Central memory CD8-positive, alpha-beta T cell (primary cell): ENCODE measurements around the gene MYO15A.

Experiments used
- ATAC-seq: fragments of 150-1000 bp; cut with Tn5 transposase; replicated peaks from 2 replicates; pipeline ENCODE4 v1.10.0; 2022; ENCODE audit warnings: mild to moderate bottlenecking, moderate FRiP score, moderate number of reproducible peaks; ENCODE audit not compliant: poor library complexity, severe bottlenecking; ENCODE audit errors: extremely low read depth
- DNase-seq, 2 donors: peaks; one replicate each; pipeline ENCODE4 v3.0.0; 2021; ENCODE audit warnings: low spot score in 2 of 2
- H3K27ac Mint-ChIP-seq: one replicate; pipeline ENCODE4 v1.8.0; 2022; ENCODE audit warnings: low read depth, mild to moderate bottlenecking, moderate library complexity, mixed read lengths
- H3K27me3 Mint-ChIP-seq: one replicate; pipeline ENCODE4 v1.8.0; 2022; ENCODE audit warnings: mixed read lengths
- H3K36me3 Mint-ChIP-seq: one replicate; pipeline ENCODE4 v1.8.0; 2022; ENCODE audit warnings: mild to moderate bottlenecking, moderate library complexity, mixed read lengths; ENCODE audit not compliant: insufficient read depth
- H3K4me1 Mint-ChIP-seq: one replicate; pipeline ENCODE4 v1.8.0; 2022; ENCODE audit warnings: mixed read lengths
- H3K4me3 Mint-ChIP-seq: one replicate; pipeline ENCODE4 v1.8.0; 2022; ENCODE audit warnings: mild to moderate bottlenecking, moderate library complexity, mixed read lengths
- H3K9me3 Mint-ChIP-seq: one replicate; pipeline ENCODE4 v1.8.0; 2022; ENCODE audit warnings: mixed read lengths

The MYO15A gene, protein sequence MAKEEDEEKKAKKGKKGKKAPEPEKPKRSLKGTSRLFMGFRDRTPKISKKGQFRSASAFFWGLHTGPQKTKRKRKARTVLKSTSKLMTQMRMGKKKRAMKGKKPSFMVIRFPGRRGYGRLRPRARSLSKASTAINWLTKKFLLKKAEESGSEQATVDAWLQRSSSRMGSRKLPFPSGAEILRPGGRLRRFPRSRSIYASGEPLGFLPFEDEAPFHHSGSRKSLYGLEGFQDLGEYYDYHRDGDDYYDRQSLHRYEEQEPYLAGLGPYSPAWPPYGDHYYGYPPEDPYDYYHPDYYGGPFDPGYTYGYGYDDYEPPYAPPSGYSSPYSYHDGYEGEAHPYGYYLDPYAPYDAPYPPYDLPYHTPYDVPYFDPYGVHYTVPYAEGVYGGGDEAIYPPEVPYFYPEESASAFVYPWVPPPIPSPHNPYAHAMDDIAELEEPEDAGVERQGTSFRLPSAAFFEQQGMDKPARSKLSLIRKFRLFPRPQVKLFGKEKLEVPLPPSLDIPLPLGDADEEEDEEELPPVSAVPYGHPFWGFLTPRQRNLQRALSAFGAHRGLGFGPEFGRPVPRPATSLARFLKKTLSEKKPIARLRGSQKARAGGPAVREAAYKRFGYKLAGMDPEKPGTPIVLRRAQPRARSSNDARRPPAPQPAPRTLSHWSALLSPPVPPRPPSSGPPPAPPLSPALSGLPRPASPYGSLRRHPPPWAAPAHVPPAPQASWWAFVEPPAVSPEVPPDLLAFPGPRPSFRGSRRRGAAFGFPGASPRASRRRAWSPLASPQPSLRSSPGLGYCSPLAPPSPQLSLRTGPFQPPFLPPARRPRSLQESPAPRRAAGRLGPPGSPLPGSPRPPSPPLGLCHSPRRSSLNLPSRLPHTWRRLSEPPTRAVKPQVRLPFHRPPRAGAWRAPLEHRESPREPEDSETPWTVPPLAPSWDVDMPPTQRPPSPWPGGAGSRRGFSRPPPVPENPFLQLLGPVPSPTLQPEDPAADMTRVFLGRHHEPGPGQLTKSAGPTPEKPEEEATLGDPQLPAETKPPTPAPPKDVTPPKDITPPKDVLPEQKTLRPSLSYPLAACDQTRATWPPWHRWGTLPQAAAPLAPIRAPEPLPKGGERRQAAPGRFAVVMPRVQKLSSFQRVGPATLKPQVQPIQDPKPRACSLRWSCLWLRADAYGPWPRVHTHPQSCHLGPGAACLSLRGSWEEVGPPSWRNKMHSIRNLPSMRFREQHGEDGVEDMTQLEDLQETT (N-terminal part only)

GRCh38 chr17:18108401-18109312 lies at the start of gene MYO15A:
Gene MYO15A (plus strand): TSS chr17:18108756. CDS start chr17:18118801, 10,045 bp downstream.
- H3K27me3 Mint-ChIP-seq: no peaks in the 10 kb centered on the region
- DNase-seq (no peak), ATAC-seq (no peak)
- peaks cover 7% of the 10 kb centered on the region for H3K36me3 Mint-ChIP-seq
- peak within 1 kb of the TSS; percentile 67 for H3K27ac Mint-ChIP-seq
- H3K9me3 Mint-ChIP-seq: no peaks in the 10 kb centered on the region
- H3K4me1 Mint-ChIP-seq: peaks cover 4% of the 10 kb centered on the region
- no peak within 1 kb of the TSS for H3K4me3 Mint-ChIP-seq

GRCh38 chr17:18059283-18059682 lies 49.3 kb upstream of the MYO15A start:
- no peaks in the 10 kb centered on the region for H3K27me3 Mint-ChIP-seq
- DNase-seq: no peak
- peaks cover 7% of the 10 kb centered on the region for H3K4me1 Mint-ChIP-seq
- H3K27ac Mint-ChIP-seq: no peak overlapping the region
- peaks cover 27% of the 10 kb centered on the region for H3K36me3 Mint-ChIP-seq
- no peaks in the 10 kb centered on the region for H3K9me3 Mint-ChIP-seq
- ATAC-seq: no peak
- no peak overlapping the region for H3K4me3 Mint-ChIP-seq

DNA sequence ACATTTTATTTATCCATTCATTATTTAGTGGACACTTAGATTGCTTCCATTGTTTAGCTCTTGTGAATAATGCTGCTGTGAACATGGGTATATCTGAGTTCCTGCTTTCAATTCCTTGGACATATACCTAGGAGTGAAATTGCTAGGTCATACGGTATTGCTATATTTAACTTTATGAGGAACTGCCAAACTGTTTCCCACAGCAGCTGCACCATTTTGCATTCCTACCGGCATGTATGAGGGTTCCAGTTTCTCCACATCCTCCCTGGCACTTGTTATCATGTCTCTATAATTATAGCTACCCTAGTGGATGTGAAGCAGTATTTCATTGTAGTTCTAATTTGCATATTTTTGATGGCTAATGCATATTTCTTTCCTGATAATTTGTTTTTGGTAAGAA lies 44.5 kb upstream of the MYO15A start:
- DNase-seq (no peak), ATAC-seq (no peak)
- H3K27me3 Mint-ChIP-seq: no peaks in the 10 kb centered on the region
- H3K36me3 Mint-ChIP-seq: peaks cover 24% of the 10 kb centered on the region
- no peak overlapping the region for H3K4me3 Mint-ChIP-seq
- no peaks in the 10 kb centered on the region for H3K9me3 Mint-ChIP-seq
- H3K27ac Mint-ChIP-seq: no peak overlapping the region
- H3K4me1 Mint-ChIP-seq: no peaks in the 10 kb centered on the region

DNA sequence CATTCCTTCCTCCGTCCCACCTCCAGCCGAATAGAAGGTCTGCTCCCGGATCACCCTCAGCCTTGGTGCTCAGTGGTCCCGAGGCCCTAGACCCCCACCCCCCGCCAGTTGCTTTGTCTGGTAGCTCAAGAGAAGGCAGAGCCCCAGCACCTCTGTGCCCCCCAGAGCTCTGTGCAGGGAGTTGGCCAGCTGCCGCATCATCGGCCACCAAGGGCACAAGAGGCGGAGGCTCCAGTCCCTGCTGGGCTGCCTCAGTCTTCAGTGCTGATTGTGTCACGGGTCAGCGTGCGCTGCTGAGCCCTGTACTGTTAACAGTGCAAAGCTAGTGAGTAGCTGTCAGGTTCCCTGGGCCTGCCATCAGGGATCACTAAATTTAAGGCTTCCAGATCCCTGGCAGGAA lies 43.0 kb upstream of the MYO15A start:
- H3K27me3 Mint-ChIP-seq: no peaks in the 10 kb centered on the region
- no peaks in the 10 kb centered on the region for H3K9me3 Mint-ChIP-seq
- DNase-seq: no peak
- no peak overlapping the region for H3K27ac Mint-ChIP-seq
- H3K4me1 Mint-ChIP-seq: no peaks in the 10 kb centered on the region
- no peak overlapping the region for H3K4me3 Mint-ChIP-seq
- no peak for ATAC-seq
- peaks cover 18% of the 10 kb centered on the region for H3K36me3 Mint-ChIP-seq

DNA sequence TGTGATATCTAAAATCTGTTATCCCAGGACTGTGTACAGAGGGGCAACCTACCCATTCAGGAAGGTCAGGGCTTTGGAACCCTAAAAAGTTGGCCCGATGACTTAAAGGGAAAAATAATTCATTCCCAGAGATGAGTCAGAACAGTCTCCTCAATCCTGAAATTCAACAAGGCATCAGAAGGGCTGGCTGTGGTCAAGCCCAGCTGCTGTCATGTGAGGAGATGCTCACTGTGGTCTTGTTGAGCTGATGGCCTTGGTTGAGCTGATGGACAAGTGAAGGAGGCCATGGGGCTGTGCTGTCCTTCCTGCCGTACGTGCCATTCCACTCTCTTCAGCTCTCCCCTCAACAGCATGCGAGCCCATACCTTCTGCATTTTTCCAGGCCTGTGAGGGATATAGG lies 41.7 kb upstream of the MYO15A start:
- ATAC-seq: no peak
- Mint-ChIP-seq H3K4me3 (no peak overlapping the region), H3K36me3 (peaks cover 15% of the 10 kb centered on the region), H3K4me1 (peaks cover 6% of the 10 kb centered on the region), H3K9me3 (no peaks in the 10 kb centered on the region), H3K27ac (no peak overlapping the region), H3K27me3 (no peaks in the 10 kb centered on the region)
- no peak for DNase-seq

GRCh38 chr17:18069101-18069500 lies 39.5 kb upstream of the MYO15A start:
- peaks cover 15% of the 10 kb centered on the region for H3K36me3 Mint-ChIP-seq
- DNase-seq (no peak), ATAC-seq (no peak)
- H3K4me1 Mint-ChIP-seq: peaks cover 7% of the 10 kb centered on the region
- H3K4me3 Mint-ChIP-seq: no peak overlapping the region
- no peak overlapping the region for H3K27ac Mint-ChIP-seq
- no peaks in the 10 kb centered on the region for H3K27me3 Mint-ChIP-seq
- H3K9me3 Mint-ChIP-seq: no peaks in the 10 kb centered on the region

DNA sequence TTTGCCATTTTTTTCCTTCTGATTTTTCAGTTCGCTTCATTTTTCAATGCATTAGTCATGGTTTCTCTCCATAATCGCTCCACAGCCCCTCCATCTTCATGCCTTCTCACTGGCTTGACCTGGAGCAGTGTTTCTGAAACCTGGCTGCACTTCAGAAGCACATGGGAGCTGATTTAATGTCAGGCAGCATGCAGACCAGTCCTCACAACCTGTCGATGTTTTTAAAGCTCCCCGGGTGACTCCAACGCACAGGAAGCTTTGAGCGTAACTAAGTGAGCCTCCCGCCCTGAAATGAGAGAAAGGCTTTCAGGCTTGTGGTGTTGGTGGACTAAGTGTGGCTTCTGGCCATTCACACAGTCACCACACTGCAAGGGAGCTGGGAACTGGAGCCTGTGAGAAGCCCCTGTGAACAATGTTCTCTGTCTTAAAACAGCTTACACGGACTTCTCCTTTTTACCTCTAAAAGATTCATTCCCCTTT lies 37.7 kb upstream of the MYO15A start:
- H3K36me3 Mint-ChIP-seq: peaks cover 4% of the 10 kb centered on the region
- DNase-seq (no peak), ATAC-seq (no peak)
- H3K27me3 Mint-ChIP-seq: peaks cover 14% of the 10 kb centered on the region
- peaks cover 7% of the 10 kb centered on the region for H3K4me1 Mint-ChIP-seq
- H3K27ac Mint-ChIP-seq: no peak overlapping the region
- no peaks in the 10 kb centered on the region for H3K9me3 Mint-ChIP-seq
- no peak overlapping the region for H3K4me3 Mint-ChIP-seq

DNA sequence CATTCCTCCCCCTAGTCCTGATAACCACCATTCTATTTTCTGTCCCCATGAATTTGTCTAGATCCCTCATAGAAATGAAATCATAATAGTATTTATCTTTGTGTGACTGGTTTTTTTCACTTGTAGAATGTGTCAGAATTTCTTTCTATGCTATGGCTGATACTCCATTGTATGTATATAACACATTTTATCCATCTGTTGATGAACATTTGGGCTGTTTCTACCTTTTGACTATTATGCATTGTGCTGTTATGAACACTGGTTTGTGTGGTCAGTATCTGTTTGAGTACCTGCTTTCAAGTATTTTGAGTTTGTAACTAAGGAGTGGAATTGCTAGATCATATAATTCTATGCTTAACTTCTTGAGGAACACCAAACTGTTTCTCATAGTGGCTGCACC lies 36.8 kb upstream of the MYO15A start:
- peaks cover 7% of the 10 kb centered on the region for H3K4me1 Mint-ChIP-seq
- H3K9me3 Mint-ChIP-seq: no peaks in the 10 kb centered on the region
- H3K27me3 Mint-ChIP-seq: peaks cover 23% of the 10 kb centered on the region
- no peak overlapping the region for H3K4me3 Mint-ChIP-seq
- H3K36me3 Mint-ChIP-seq: no peaks in the 10 kb centered on the region
- ATAC-seq: no peak
- no peak for DNase-seq
- H3K27ac Mint-ChIP-seq: no peak overlapping the region

- Mint-ChIP-seq H3K4me3 (no peak overlapping the region), H3K27ac (no peak overlapping the region), H3K36me3 (no peaks in the 10 kb centered on the region), H3K9me3 (no peaks in the 10 kb centered on the region), H3K4me1 (peaks cover 7% of the 10 kb centered on the region), H3K27me3 (peaks cover 39% of the 10 kb centered on the region)
- DNase-seq (no peak), ATAC-seq (no peak)
Observed at GRCh38 chr17:18074566-18075272, 33.8 kb upstream of the MYO15A start.

DNA sequence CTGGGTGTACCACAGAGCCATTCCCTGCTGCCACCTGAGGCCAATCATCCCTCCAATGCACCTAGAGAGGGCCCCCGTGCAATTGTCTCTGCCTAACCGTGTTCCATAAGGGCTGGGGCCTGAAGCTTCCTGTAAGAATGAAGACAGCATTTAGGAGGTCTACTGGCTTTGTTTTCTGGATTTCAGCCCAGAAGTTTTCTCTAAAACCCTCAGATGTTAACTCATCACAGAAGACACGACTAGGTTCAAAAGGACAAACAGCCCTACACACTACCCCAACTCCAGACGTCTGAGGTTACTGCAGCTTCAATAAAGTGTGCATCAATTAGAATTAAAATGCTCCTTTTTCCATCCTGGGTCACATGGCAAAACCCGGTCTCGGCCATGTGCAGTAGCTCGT lies 31.6 kb upstream of the MYO15A start:
- Mint-ChIP-seq H3K4me1 (no peaks in the 10 kb centered on the region), H3K36me3 (no peaks in the 10 kb centered on the region), H3K27me3 (peaks cover 53% of the 10 kb centered on the region), H3K27ac (no peak overlapping the region), H3K4me3 (no peak overlapping the region), H3K9me3 (no peaks in the 10 kb centered on the region)
- DNase-seq (no peak), ATAC-seq (no peak)

GRCh38 chr17:18079543-18079942 lies 29.0 kb upstream of the MYO15A start:
- Mint-ChIP-seq H3K4me1 (no peaks in the 10 kb centered on the region), H3K4me3 (no peak overlapping the region), H3K27ac (no peak overlapping the region), H3K27me3 (peaks cover 52% of the 10 kb centered on the region), H3K36me3 (no peaks in the 10 kb centered on the region), H3K9me3 (no peaks in the 10 kb centered on the region)
- ATAC-seq: no peak
- no peak for DNase-seq
